ENCODE results near the gene PDZRN4.
"Not testable (repeated sequence)": the region's sequence is repeated elsewhere in the genome, so short reads cannot be mapped to it uniquely, and the experiment has no call there.

PDZRN4 gene

DNA sequence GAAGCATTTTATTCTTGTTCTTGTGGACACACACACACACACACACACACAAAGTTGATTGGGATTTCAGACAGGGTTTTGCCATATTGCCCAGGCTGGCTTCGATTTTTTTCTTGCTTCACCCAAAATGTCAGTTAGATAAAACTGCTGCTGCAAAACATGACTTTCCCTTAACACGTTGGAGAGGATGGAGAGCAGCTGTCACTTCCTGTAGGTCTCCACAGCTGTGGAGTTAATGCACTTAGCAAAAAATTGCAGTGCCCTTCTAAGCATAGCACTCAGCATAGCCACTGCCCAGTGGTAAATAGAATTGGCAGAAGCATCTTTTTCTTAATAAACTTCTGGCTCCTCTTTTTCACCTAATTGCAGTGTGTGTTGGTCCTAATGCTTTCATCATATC is 54.5 kb downstream of the PDZRN4 start:
- ChIA-PET CTCF (no interaction called here), POLR2A (no interaction called here)
- TF ChIP-seq SP1 (IDR thresholded peaks at IDR 0.05) (no peak), HDGF (IDR thresholded peaks at IDR 0.05; ENCODE audit: borderline replicate concordance) (no peak), PKNOX1 (IDR thresholded peaks at IDR 0.05) (no peak)
- no peak for DNase-seq (ENCODE audit: extremely low spot score)

GRCh38 chr12:41248391-41248790 is 60.3 kb downstream of the PDZRN4 start:
- DNase-seq (ENCODE audit: extremely low spot score): no peak
- POLR2A ChIA-PET: no interaction called here
- TF ChIP-seq ARNT (IDR thresholded peaks at IDR 0.05) (no peak), PKNOX1 (IDR thresholded peaks at IDR 0.05) (peak; percentile 67)
- CTCF ChIA-PET: interaction anchor here (0.6 kb wide), 1 partner anchor 27 kb away, joined by 3 read pairs; no protein-coding TSS in a partner anchor

- DNase-seq (ENCODE audit: extremely low spot score): no peak
- ChIA-PET CTCF (no interaction called here), POLR2A (no interaction called here)
- TF ChIP-seq SUZ12 (IDR thresholded peaks at IDR 0.05) (no peak), PKNOX1 (IDR thresholded peaks at IDR 0.05) (no peak), FOXA1 (IDR thresholded peaks at IDR 0.05) (no peak), ARNT (IDR thresholded peaks at IDR 0.05) (no peak), TARDBP (IDR thresholded peaks at IDR 0.05) (no peak), HDGF (IDR thresholded peaks at IDR 0.05; ENCODE audit: borderline replicate concordance) (no peak), CTBP1 (IDR thresholded peaks at IDR 0.05; ENCODE audit: borderline replicate concordance) (no peak), LEF1 (IDR thresholded peaks at IDR 0.05; ENCODE audit: borderline replicate concordance) (no peak), ZNF384 (IDR thresholded peaks at IDR 0.05) (no peak), FOXK2 (IDR thresholded peaks at IDR 0.05) (no peak), L3MBTL2 (conservative IDR thresholded peaks at IDR 0.05) (no peak), SP1 (IDR thresholded peaks at IDR 0.05) (no peak), BHLHE40 (IDR thresholded peaks at IDR 0.05; ENCODE audit: borderline replicate concordance) (no peak)
Measured at GRCh38 chr12:41250748-41251147, 62.6 kb downstream of the PDZRN4 start.

- CTCF ChIA-PET: no interaction called here
- POLR2A ChIA-PET: no interaction called here
- TF ChIP-seq LEF1 (IDR thresholded peaks at IDR 0.05; ENCODE audit: borderline replicate concordance): no peak
- no peak for TF ChIP-seq CTBP1 (IDR thresholded peaks at IDR 0.05; ENCODE audit: borderline replicate concordance)
- no peak for TF ChIP-seq FOXA1 (IDR thresholded peaks at IDR 0.05)
- DNase-seq (ENCODE audit: extremely low spot score): no peak
Measured at GRCh38 chr12:41254004-41254914, 66.1 kb downstream of the PDZRN4 start.

DNA sequence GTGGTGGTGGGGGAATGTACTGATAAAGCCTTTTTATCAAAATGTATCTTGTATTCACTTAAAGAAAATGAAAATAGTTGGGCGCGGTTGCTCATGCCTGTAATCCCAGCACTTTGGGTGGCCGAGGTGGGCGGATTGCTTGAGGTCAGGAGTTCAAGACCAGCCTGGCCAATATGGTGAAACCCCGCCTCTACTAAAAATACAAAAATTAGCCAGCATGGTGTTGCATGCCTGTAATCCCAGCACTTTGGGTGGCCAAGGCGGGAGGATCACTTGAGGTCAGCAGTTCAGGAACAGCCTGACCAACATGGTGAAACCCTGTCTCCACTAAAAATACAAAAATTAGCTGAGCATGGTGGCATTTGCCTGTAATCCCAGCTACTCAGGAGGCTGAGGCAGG is 75.1 kb downstream of the PDZRN4 start:
- DNase-seq (ENCODE audit: extremely low spot score); CTCF ChIA-PET; POLR2A ChIA-PET: not testable (repeated sequence)

GRCh38 chr12:41264281-41264680 is 76.2 kb downstream of the PDZRN4 start:
- TF ChIP-seq SP1 (IDR thresholded peaks at IDR 0.05): no peak
- TF ChIP-seq BHLHE40 (IDR thresholded peaks at IDR 0.05; ENCODE audit: borderline replicate concordance): no peak
- TF ChIP-seq LEF1 (IDR thresholded peaks at IDR 0.05; ENCODE audit: borderline replicate concordance): no peak
- no peak for TF ChIP-seq FOXK2 (IDR thresholded peaks at IDR 0.05)
- no peak for TF ChIP-seq FOXA1 (IDR thresholded peaks at IDR 0.05)
- no peak for TF ChIP-seq PKNOX1 (IDR thresholded peaks at IDR 0.05)
- no peak for TF ChIP-seq HDGF (IDR thresholded peaks at IDR 0.05; ENCODE audit: borderline replicate concordance)
- TF ChIP-seq ARNT (IDR thresholded peaks at IDR 0.05): no peak
- no peak for TF ChIP-seq FOXM1 (IDR thresholded peaks at IDR 0.05; ENCODE audit: borderline replicate concordance)
- no peak for TF ChIP-seq TARDBP (IDR thresholded peaks at IDR 0.05)
- no peak for TF ChIP-seq CTBP1 (IDR thresholded peaks at IDR 0.05; ENCODE audit: borderline replicate concordance)
- TF ChIP-seq L3MBTL2 (conservative IDR thresholded peaks at IDR 0.05): no peak
- DNase-seq (ENCODE audit: extremely low spot score): no peak
- CTCF ChIA-PET: interaction anchor here (0.5 to 0.7 kb wide), 3 partner anchors 13 to 30 kb away, joined by 3 to 4 read pairs (median 3); no protein-coding TSS in a partner anchor
- POLR2A ChIA-PET: no interaction called here

- CTCF ChIA-PET: no interaction called here
- TF ChIP-seq PKNOX1 (IDR thresholded peaks at IDR 0.05) (peak; percentile 90), LEF1 (IDR thresholded peaks at IDR 0.05; ENCODE audit: borderline replicate concordance) (no peak), FOXM1 (IDR thresholded peaks at IDR 0.05; ENCODE audit: borderline replicate concordance) (no peak), HDGF (IDR thresholded peaks at IDR 0.05; ENCODE audit: borderline replicate concordance) (no peak), FOXK2 (IDR thresholded peaks at IDR 0.05) (no peak)
- POLR2A ChIA-PET: no interaction called here
- DNase-seq (ENCODE audit: extremely low spot score): no peak
Measured at GRCh38 chr12:41269056-41269455, 80.9 kb downstream of the PDZRN4 start.

All from HEK293T (cell line).